KMS-11 (cell line): Measurements from ENCODE around the gene CNGA1.
A peak's percentile ranks its signal among the peaks of the same experiment; 100 is the strongest.
"Not testable (repeated sequence)": the region's sequence is repeated elsewhere in the genome, so short reads cannot be mapped to it uniquely, and the experiment has no call there.

ENCODE experiments used
- H2AFZ ChIP-seq: fragments of 200-600 bp; sonication (generic); 2 replicates; pipeline ENCODE4 v1.6.1; 2016; ENCODE audit warnings: antibody characterized with exemption, mixed run types, low read depth
- H3K27ac ChIP-seq: fragments of 200-600 bp; sonication (generic); 2 replicates; pipeline ENCODE4 v1.6.1; 2016; ENCODE audit warnings: mild to moderate bottlenecking, mixed run types
- H3K27me3 ChIP-seq: fragments of 200-600 bp; sonication (generic); 2 replicates; pipeline ENCODE4 v1.6.1; 2017; ENCODE audit warnings: mild to moderate bottlenecking, low read depth, mixed run types, moderate library complexity; ENCODE audit not compliant: insufficient read depth
- H3K36me3 ChIP-seq: fragments of 200-600 bp; sonication (generic); 2 replicates; pipeline ENCODE4 v1.6.1; 2017; ENCODE audit warnings: mild to moderate bottlenecking, mixed run types; ENCODE audit not compliant: insufficient read depth
- H3K4me1 ChIP-seq: fragments of 200-600 bp; sonication (generic); 2 replicates; pipeline ENCODE4 v1.6.1; 2016; ENCODE audit warnings: mild to moderate bottlenecking, low read depth, mixed run types; ENCODE audit not compliant: poor library complexity, severe bottlenecking
- H3K4me2 ChIP-seq: fragments of 200-600 bp; sonication (generic); 2 replicates; pipeline ENCODE4 v1.7.0; 2016; ENCODE audit warnings: mild to moderate bottlenecking, mixed run types
- H3K4me3 ChIP-seq: fragments of 200-600 bp; sonication (generic); IDR thresholded peaks from 2 replicates; pipeline ENCODE4 v1.6.1; 2017; ENCODE audit warnings: low read depth, low read length, mixed read lengths; ENCODE audit not compliant: insufficient read depth
- H3K79me2 ChIP-seq: fragments of 200-600 bp; sonication (generic); 2 replicates; pipeline ENCODE4 v1.6.1; 2016; ENCODE audit warnings: low read depth, mixed run types; ENCODE audit not compliant: insufficient read depth
- H3K9ac ChIP-seq: fragments of 200-600 bp; sonication (generic); 2 replicates; pipeline ENCODE4 v1.6.1; 2016; ENCODE audit warnings: mild to moderate bottlenecking, mixed run types
- H4K20me1 ChIP-seq: fragments of 200-600 bp; sonication (generic); 2 replicates; pipeline ENCODE4 v1.6.1; 2016; ENCODE audit warnings: mild to moderate bottlenecking, mixed run types; ENCODE audit not compliant: insufficient read depth
- TF ChIP-seq, protein P1 (sequence below): fragments of 200-600 bp; sonication (generic); conservative IDR thresholded peaks from 2 replicates; pipeline ENCODE4 v1.6.1; 2017; ENCODE audit warnings: low read depth, mild to moderate bottlenecking, antibody characterized with exemption, low read length, moderate library complexity, mixed read lengths

The CNGA1 gene

DNA sequence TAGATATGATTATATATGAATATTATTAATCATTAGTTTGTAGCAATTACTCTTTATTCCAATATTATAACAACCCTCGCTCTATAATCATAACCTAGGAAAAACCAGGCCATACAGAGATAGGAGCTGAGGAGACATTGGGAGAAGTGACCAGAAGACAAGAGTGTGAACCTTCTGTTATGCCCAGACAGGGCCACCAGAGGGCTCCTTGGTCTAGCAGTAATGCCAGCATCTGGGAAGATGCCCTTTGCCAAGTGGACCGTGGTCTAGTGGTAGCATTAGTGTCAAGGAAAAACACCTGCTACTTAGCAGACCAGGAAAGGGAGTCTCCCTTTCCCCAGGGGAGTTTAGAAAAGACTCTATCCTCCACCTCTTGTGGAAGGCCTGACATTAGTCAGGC, 12.9 kb downstream of the CNGA1 start:
- not testable (repeated sequence) for H2AFZ ChIP-seq, H3K4me2 ChIP-seq, H3K9ac ChIP-seq, H3K79me2 ChIP-seq, H3K4me1 ChIP-seq, H3K27me3 ChIP-seq, H3K27ac ChIP-seq, H3K4me3 ChIP-seq, H3K36me3 ChIP-seq, H4K20me1 ChIP-seq
- TF ChIP-seq, protein P1, sequence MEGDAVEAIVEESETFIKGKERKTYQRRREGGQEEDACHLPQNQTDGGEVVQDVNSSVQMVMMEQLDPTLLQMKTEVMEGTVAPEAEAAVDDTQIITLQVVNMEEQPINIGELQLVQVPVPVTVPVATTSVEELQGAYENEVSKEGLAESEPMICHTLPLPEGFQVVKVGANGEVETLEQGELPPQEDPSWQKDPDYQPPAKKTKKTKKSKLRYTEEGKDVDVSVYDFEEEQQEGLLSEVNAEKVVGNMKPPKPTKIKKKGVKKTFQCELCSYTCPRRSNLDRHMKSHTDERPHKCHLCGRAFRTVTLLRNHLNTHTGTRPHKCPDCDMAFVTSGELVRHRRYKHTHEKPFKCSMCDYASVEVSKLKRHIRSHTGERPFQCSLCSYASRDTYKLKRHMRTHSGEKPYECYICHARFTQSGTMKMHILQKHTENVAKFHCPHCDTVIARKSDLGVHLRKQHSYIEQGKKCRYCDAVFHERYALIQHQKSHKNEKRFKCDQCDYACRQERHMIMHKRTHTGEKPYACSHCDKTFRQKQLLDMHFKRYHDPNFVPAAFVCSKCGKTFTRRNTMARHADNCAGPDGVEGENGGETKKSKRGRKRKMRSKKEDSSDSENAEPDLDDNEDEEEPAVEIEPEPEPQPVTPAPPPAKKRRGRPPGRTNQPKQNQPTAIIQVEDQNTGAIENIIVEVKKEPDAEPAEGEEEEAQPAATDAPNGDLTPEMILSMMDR, result peak; percentile 39; the same call in 1 of the 2 replicates

DNA sequence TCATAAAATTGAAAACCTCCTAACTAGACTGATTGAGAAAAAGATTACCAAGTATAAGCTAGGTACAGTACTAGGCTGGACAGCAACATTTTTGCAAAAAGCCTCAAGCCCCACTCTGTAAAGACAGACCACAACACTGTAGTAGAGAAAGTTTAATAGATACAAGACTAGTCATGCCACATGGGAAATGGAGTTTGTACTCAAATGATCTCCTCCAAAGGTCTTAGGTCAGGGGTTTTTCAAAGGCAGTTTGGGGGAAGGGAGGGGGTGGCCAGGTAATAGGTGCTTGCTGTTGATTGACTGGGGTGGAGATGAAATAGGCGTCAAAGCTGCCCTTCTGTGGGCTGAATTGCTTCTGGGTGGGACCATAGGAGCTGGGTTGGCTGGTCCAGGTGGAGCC, 14.2 kb downstream of the CNGA1 start:
- Histone ChIP-seq H3K79me2 (no peaks in the 10 kb centered on the region), H3K36me3 (no peaks in the 10 kb centered on the region), H3K4me3 (no peak overlapping the region), H3K27me3 (no peaks in the 10 kb centered on the region), H2AFZ (no peak overlapping the region), H4K20me1 (no peaks in the 10 kb centered on the region), H3K4me1 (no peaks in the 10 kb centered on the region), H3K27ac (no peak overlapping the region), H3K9ac (no peak overlapping the region), H3K4me2 (no peak overlapping the region)
- TF ChIP-seq, protein P1, result no peak

DNA sequence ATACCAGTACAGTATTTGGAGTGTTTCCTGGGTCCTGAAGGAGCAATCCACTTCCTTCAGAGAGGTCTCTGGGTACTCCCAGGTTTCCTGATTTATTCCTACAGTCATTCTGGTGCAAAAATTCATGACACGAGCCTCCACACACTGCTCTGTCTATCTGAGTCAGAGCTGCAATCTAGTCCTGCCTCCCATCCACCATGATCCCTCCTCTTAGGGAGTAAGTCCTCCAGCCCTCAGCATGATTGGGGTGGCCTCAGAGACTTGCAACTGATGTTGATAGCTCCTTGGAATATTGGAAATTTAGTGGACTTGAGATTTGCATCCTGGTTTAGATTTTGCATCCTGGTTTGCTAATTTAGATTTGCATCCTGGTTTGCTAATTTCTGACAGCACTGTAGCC, 20.5 kb downstream of the CNGA1 start:
- TF ChIP-seq, protein P1, result no peak

DNA sequence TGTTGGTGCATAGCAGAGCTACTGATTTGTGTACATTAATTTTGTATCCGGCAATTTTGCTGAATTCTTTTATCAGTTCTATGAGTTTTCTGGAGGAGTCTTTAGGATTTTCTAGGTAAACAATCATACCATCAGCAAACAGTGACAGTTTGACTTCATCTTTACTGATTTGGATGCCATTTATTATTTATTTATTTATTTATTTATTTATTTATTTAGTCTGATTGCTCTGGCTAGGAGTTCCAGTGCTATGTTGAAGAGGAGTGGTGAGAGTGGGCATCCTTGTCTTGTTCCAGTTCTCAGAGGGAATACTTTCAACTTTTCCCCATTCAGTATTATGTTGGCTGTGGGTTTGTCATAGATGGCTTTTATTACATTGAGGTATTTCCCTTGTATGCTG, 24.0 kb downstream of the CNGA1 start:
- not testable (repeated sequence) for H3K4me2 ChIP-seq, H3K4me1 ChIP-seq, H3K27ac ChIP-seq, H3K4me3 ChIP-seq, H3K27me3 ChIP-seq, H2AFZ ChIP-seq, H3K36me3 ChIP-seq, H3K9ac ChIP-seq, H3K79me2 ChIP-seq, H4K20me1 ChIP-seq

More for the DNA sequence above, 20.5 kb downstream of the CNGA1 start:
- H3K4me3 ChIP-seq, result no peak overlapping the region
- no peak overlapping the region for H3K4me2 ChIP-seq
- H3K36me3 ChIP-seq, result no peaks in the 10 kb centered on the region
- no peaks in the 10 kb centered on the region for H3K4me1 ChIP-seq
- H3K27ac ChIP-seq, result no peak overlapping the region
- H2AFZ ChIP-seq, result no peak overlapping the region
- no peaks in the 10 kb centered on the region for H3K27me3 ChIP-seq
- no peaks in the 10 kb centered on the region for H3K79me2 ChIP-seq
- no peaks in the 10 kb centered on the region for H4K20me1 ChIP-seq
- H3K9ac ChIP-seq, result no peak overlapping the region

DNA sequence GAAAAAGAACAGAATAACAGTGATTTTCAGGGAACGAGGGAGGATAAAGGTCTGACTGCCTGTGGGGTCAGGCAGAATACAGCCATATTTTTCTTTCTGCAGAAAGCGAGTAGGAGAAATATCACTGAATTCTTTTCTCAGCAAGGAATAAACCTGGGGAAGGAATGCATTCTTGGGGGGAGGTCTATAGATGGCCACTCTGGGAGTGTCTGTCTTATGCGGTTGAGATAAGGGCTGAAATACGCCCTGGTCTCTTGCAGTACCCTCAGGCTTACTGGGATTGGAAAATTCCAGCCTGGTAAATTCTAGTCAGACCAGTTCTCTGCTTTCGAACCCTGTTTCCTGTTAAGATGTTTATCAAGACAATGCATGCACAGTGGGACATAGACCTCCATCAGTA, 26.3 kb downstream of the CNGA1 start:
- no peaks in the 10 kb centered on the region for H3K27me3 ChIP-seq
- no peaks in the 10 kb centered on the region for H3K4me1 ChIP-seq
- TF ChIP-seq, protein P1, result no peak
- no peak overlapping the region for H3K4me2 ChIP-seq
- no peak overlapping the region for H3K9ac ChIP-seq
- H4K20me1 ChIP-seq, result no peaks in the 10 kb centered on the region
- no peak overlapping the region for H3K27ac ChIP-seq
- no peak overlapping the region for H3K4me3 ChIP-seq
- no peak overlapping the region for H2AFZ ChIP-seq
- H3K79me2 ChIP-seq, result no peaks in the 10 kb centered on the region
- no peaks in the 10 kb centered on the region for H3K36me3 ChIP-seq
